ENCODE measurements around the gene RAD54L2.

DNA sequence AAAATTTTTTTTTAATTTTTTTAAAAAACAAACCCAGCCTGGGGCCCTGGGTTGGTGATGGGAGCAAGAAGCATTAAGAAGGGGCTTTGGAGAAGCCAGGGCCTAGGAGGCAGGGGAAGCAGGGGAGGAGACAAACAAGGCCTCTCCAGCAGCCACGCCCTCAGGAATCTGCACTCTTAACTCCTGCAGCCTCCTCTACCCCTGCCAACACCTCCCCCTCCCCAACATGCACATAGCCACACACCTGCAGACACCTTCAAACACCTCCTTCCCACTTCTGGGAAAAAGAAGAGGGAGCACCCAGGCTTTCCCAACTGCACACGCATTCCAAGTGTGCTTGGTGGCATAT lies 36.0 kb upstream of the RAD54L2 start:
- TF ChIP-seq, protein P1, sequence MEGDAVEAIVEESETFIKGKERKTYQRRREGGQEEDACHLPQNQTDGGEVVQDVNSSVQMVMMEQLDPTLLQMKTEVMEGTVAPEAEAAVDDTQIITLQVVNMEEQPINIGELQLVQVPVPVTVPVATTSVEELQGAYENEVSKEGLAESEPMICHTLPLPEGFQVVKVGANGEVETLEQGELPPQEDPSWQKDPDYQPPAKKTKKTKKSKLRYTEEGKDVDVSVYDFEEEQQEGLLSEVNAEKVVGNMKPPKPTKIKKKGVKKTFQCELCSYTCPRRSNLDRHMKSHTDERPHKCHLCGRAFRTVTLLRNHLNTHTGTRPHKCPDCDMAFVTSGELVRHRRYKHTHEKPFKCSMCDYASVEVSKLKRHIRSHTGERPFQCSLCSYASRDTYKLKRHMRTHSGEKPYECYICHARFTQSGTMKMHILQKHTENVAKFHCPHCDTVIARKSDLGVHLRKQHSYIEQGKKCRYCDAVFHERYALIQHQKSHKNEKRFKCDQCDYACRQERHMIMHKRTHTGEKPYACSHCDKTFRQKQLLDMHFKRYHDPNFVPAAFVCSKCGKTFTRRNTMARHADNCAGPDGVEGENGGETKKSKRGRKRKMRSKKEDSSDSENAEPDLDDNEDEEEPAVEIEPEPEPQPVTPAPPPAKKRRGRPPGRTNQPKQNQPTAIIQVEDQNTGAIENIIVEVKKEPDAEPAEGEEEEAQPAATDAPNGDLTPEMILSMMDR (IDR thresholded peaks at IDR 0.05) = no peak
- TF ChIP-seq POLR2A (IDR thresholded peaks at IDR 0.05) = no peak
